GM19043 (cell line): ENCODE measurements around the gene DHDH.
"Not testable (repeated sequence)": the region's sequence is repeated elsewhere in the genome, so short reads cannot be mapped to it uniquely, and the experiment has no call there.

Experiments
- ATAC-seq: cut with Tn5 transposase; IDR thresholded peaks from one replicate; pipeline ENCODE4 v1.9.1; 2021; ENCODE audit warnings: low read depth; ENCODE audit not compliant: unreplicated experiment

DHDH gene

DNA sequence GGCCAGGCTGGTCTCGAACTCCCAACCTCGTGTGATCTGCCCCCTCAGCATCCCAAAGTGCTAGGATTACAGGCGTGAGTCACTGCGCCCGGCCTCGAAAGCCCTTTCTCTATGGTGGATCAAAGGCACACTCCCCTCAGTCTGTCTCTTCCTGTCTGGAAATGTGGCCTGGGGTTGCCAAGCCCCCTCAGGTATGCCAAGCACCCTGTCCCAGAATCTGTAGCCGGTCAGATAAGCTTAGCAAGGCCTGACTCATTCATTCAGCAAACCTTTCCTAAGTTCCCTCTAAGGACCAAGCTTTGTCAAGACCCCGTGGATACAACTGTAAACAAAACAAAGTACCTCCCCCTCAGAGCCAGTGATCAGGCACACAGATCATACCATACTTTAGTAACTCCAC is 19.3 kb upstream of the DHDH start:
- no peak for ATAC-seq

DNA sequence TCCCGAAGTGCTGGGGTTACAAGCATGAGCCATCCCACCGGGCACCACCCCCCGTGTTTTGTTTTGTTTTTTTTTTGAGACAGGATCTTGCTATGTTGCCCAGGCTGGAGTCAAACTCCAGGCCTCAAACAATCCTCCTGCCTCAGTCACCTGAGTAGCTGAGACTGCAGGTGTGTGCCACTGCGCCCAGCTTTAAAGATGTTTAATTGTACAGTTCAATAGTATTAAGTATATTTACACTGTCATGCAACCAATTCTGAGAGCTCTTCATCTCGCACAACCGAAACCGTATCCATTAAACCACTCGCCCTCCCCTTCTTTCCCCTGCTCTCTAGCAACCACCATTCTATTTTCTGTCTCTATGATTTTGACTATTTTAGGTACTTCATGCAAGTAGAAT is 17.7 kb upstream of the DHDH start:
- no peak for ATAC-seq

DNA sequence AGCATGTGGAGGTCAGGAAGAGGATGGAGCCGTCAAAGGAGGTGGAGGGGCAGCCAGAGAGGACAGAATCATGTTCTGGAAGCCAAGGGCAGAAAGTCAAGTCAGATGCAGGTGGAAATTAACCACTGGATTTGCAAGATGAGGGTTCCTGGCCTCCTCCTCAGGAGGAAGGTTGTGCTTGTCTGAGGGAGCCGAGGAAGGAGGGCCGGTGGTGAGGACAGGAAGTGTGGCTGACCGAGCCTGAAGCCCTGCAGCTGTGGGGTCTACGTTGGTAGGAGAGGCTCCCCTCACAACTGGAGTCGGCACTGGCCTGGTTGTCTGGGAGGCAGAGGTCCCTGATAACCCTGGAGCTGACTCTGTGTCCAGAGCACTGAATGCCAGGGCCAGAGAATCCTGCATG is 15.4 kb upstream of the DHDH start:
- ATAC-seq, result no peak

DNA sequence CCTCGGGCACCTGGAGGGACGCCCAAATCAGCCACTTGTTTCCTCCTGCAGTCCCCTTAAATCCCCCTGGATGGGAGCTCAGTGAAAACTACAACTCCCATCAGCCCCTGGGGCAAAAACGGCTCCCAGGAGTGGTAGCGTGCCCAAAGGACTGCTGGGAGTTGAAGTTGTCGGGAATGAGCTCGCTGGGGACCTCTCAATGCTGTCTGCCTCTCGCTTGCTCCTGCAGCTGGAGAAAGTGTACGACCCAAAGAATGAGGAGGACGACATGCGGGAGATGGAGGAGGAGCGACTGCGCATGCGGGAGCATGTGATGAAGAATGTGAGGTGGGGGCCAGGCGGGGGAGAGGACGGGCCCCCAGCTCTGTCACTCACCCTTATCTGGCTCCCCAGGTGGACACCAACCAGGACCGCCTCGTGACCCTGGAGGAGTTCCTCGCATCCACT is 14.7 kb upstream of the DHDH start:
- no peak for ATAC-seq

DNA sequence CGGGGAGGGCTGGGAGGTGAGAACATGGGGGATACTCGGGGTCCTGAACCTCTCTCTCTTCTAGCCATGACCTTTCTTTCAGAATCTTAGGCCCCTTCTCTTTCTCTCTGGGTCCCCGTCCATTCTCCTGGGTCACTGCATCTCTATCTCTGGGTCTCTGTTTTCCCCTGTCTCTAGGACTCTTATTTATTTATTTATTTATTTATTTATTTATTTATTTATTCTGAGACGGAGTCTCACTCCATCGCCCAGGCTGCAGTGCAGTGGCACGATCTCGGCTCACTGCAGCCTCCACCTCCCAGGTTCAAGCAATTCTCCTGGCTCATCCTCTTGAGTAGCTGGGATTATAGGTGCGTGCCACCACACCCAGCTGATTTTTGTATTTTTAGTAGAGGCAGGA is 14.2 kb upstream of the DHDH start:
- ATAC-seq, result not testable (repeated sequence)

DNA sequence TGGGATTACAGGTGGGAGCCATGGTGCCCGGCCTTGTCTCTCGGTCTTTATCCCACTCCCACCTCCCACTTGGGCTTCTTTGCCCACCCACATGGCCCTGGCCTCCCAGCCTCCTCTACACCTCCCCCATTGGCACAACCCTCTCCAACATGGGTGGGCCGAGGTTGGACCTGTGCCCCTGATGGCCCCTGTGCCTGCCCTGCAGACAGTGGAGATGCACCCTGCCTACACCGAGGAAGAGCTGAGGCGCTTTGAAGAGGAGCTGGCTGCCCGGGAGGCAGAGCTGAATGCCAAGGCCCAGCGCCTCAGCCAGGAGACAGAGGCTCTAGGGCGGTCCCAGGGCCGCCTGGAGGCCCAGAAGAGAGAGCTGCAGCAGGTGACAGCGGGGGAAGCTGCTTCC is 12.6 kb upstream of the DHDH start:
- ATAC-seq, result no peak

DNA sequence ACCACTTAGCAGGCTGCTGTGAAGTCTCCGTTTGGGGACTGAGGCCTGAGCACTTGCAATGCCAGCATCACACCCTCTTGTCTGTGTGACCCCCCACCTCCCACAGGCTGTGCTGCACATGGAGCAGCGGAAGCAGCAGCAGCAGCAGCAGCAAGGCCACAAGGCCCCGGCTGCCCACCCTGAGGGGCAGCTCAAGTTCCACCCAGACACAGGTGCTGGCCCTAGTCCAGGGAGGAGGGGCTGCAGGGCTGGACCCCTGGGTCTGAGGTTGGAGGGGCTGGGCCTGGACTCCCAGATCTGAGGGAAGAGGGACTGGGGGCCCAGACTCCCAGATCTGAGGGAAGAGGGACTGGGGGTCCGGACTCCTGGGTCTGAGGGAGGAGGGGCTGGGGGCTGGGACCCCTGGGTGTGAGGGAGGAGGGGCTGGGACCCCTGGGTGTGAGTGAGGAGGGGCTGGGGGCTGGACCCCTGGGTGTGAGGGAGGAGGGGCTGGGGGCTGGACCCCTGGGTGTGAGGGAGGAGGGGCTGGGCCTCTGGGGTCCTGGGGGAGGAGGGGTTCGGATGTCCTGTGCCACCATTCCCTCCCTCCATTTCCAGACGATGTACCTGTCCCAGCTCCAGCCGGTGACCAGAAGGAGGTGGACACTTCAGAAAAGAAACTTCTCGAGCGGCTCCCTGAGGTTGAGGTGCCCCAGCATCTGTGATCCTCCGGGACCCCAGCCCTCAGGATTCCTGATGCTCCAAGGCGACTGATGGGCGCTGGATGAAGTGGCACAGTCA is 11.6 kb upstream of the DHDH start:
- no peak for ATAC-seq

DNA sequence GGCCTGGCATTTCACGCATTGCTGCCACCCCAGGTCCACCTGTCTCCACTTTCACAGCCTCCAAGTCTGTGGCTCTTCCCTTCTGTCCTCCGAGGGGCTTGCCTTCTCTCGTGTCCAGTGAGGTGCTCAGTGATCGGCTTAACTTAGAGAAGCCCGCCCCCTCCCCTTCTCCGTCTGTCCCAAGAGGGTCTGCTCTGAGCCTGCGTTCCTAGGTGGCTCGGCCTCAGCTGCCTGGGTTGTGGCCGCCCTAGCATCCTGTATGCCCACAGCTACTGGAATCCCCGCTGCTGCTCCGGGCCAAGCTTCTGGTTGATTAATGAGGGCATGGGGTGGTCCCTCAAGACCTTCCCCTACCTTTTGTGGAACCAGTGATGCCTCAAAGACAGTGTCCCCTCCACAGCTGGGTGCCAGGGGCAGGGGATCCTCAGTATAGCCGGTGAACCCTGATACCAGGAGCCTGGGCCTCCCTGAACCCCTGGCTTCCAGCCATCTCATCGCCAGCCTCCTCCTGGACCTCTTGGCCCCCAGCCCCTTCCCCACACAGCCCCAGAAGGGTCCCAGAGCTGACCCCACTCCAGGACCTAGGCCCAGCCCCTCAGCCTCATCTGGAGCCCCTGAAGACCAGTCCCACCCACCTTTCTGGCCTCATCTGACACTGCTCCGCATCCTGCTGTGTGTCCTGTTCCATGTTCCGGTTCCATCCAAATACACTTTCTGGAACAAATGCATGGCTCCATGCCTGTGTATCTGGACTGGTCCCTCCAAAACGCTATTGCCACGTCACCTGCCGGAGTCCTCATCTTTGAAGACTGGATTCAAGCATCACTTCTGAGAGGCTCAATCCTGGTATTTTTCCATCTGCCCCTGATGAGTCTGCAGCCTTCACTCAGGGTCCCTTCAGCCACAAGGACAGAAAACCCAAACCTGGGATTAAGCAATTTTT is 10.7 kb upstream of the DHDH start:
- ATAC-seq, result no peak

DNA sequence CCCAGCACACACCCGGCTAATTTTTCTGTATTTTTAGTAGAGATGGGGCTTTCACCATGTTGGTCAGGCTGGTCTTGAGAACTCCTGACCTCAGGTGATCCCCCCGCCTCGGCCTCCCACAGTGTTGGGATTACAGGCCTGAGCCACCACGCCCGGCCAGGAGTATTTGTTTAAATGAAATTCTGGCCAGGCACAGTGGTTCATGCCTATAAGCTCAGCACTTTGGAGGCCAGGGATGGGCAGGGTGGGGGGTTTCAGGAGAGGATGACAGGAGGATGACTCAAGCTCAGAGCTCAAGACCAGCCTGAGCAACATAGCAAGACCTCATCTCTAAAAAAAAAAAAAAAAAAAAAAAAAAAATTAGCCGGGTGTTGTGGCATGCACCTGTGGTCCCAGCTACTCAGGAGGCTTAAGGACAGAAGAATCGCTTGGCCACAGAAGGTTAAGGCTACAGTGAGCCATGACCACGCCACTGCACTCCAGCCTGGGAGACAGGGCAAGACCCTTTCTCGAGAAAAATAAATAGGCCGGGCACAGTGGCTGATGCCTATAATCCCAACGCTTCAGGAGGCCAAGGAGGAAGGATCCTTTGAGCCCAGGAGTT is 8.2 kb upstream of the DHDH start:
- ATAC-seq, result no peak

DNA sequence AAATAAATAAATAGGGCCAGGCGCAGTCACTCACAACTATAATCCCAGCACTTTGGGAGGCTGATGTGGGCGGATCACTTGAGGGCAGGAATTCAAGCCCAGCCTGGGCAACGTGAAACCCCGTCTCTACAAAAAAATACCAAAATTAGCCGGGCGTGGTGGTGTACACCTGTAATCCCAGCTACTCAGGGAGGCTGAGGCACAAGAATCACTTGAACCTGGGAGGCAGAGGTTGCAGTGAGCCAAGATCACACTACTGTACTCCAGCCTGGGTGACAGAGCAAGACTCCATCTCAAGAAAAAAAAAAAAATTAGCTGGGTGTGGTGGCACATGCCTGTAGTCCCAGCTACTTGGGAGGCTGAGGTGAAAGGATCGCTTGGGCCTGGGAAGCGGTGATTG is 7.6 kb upstream of the DHDH start:
- ATAC-seq, result not testable (repeated sequence)

DNA sequence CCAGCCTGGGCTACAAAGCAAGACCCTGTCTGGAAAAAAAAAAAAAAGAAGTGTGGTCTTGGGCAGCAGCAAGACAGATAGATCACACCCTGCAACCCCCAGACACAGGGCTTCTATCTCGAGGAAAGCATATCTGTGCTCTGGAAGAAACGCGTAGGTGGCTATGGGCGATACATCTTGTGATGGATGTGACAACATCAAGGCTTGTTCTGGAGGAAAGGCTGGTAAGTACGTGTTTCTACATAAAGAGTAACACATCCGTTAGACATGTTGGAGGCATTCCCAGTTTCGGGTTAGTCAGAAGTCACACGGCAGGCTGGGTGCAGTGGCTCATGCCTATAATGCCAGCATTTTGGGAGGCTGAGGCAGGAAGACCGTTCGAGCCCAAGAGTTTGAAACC is 6.6 kb upstream of the DHDH start:
- ATAC-seq, result no peak

DNA sequence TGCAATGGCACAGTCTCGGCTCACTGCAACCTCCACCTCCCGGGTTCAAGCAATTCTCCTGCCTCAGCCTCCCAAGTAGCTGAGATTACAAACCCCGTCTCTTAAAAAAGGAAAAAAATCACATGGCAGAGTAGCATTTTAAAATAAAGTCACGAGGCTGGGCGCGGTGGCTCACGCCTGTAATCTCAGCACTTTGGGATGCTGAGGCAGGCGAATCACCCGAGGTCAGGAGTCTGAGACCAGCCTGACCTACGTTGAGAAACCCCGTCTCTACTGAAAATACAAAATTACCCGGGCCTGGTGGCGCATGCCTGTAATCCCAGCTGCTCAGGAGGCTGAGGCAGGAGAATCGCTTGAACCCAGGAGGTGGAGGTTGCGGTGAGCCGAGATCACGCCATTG is 5.8 kb upstream of the DHDH start:
- not testable (repeated sequence) for ATAC-seq

DNA sequence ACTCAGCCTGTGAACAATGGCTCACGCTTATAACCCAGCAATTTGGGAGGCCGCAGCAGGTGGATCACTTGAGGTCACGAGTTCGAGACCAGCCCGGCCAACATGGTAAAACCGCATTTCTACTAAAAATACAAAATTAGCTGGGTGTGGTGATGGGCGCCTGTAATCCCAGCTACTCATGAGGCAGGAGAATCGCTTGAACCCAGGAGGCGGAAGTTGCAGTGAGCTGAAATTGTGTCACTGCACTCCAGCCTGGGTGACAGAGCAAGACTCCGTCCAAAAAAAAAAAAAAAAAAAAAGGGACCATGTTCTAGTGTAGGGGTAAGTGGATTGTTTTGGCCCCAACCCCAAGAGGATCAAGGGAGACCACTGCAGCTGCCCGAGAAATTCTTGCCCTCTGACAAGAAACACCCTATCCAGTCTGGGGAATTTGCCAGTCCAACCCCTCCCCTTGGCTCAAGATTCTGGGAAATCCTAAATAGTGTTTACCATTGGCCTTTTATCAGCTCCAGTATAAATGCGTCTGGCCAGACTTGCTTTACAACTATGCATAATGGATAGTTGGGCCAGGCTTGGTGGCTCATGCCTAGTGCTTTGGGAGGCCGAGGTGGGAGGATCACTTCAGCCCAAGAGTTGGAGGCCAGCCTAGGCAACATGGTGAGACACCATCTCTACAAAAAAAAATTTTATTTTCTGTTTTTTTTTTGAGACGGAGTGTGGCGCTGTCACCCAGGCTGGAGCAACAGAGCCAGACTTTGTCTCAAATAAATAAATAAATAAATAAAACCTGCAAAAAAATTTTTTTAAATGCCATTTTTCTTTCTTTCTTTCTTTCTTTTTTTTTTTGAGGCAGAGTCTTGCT is 5.1 kb upstream of the DHDH start:
- ATAC-seq, result no peak

DNA sequence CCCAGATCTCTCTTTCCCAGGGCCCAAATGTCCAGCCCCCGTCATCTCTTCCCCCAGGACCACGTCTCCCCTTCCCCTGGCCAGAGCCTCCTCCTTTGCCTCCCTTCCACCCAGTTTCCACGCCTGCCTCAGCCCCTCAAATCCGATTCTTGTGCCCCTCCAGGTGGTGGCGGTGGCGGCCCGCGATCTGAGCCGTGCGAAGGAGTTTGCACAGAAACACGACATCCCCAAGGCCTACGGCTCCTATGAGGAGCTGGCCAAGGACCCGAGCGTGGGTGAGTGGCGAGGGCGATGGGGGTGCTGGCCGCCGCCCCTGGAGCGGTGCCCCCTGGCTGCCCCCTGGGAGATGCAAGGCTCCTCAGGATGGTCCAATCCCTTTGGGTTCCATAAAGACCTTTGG is 1.3 kb downstream of the DHDH start:
- ATAC-seq, result no peak

DNA sequence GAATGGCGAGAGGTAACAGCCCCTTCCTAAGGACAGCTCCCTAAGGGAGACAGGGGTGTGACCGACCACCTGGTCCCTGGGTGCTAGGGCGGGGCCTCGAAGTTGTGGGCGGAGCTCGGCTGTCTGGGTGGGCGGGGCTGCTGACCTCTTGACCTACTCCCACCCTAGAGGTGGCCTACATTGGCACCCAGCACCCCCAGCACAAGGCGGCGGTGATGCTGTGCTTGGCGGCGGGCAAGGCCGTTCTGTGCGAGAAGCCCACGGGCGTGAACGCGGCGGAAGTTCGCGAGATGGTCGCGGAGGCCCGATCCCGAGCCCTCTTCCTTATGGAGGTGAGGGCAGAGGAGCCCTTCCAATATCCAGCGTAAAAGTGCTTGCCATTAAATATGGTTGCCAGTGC is 2.4 kb downstream of the DHDH start:
- no peak for ATAC-seq

DNA sequence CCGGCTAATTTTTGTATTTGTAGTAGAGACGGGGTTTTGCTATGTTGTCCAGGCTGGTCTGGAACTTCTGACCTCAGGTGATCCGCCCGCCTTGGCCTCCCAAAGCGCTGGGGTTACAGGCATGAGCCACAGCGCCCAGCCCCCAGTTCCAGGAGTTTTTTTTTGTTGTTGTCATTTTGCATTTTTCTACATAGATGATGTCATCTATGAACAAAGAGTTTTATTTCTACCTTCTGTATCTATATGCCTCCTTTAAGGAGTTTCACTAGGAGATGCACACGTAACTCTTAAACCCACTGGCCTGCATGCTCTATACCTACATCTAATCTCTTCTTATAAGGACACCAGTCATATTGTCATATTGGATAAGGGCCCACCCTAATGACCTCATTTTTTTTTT is 4.8 kb downstream of the DHDH start:
- no peak for ATAC-seq

DNA sequence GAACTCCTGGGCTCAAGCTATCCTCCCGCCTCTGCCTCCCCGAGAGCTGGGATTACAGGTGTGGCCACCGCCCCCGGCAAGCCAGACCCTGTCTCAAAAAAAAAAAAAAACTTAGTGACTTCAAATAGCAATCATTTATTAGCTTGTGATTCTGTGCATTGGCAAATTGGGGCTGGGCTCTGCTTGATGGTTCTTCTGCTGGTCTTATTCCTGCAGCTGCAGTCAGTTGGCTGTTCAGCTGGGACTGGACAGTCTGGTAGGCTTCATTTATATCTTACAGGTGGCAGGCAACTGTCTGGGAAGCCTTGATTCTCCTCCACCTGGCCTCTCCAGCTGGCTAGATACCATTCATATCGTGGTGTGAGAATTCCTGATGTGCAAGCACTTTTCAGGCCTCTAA is 7.4 kb downstream of the DHDH start:
- no peak for ATAC-seq

DNA sequence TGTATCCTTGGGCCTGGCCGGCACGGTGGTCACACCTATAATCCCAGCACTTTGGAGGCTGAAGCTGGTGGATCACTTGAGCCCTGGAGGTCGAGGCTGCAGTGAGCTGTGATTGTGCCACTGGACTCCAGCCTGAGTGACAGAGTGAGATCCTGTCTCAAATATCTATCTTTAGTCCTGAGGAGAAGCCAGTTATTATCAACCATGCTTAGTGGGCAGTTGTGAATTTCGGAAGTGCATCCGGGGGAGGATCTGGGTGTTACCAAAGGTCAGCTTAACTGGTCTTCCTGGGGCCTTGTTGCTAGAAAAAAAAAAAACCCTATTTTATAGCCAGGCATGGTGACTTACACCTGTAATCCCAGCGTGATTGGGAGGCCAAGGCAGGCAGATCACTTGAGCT is 9.6 kb downstream of the DHDH start:
- ATAC-seq, result no peak

DNA sequence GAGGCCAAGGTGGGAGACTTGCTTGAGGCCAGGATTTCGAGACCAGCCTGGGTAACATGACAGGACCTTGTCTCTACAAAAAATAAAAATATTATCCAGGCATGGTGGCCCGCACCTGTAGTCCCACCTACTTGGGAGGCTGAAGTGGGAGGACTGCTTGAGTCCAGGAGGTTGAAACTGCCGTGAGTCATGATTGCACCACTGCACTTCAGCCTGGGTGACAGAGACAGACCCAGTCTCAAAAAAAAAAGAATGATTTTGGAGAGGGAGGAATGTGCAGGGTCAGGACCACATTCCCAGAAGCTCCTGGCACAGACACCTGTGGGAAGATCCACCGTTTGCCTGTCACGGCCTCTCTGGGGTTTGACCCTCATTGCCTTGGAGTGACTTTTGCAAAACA is 11.9 kb downstream of the DHDH start:
- ATAC-seq, result no peak

DNA sequence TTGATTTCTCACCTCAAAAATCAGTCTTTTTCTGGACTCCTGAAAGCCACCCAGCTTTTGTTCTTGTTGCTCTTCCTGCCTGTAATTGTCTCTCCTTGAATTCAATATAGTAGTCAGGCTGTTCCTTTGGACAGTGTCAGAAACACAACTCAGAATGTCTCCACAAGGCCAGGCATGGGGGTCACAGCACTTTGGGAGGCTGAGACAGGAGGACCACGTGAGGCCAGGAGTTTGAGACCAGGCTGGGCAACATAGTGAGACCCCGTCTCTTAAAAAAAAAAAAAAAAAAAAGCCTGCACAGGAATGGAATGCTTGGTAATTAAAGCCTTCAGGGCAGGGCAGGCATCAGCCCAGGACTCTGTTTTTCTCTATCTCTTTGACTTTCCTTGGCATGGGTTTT is 12.3 kb downstream of the DHDH start:
- no peak for ATAC-seq
